ENCODE results near the gene SH2D1B. TPM values are rescaled to one million over a fixed set of nuclear protein-coding genes. Genes with fewer than 3 reads are reported as not detected.
A peak's percentile ranks its signal among the peaks of the same experiment; 100 is the strongest.

Gene SH2D1B
- total and polyA plus RNA-seq, 9 of the 15 experiments (the other 6 are each of a cell fraction or from before 2014, with no cell fraction given), result 5.6 to 19.6 (median 9.7) TPM

DNA sequence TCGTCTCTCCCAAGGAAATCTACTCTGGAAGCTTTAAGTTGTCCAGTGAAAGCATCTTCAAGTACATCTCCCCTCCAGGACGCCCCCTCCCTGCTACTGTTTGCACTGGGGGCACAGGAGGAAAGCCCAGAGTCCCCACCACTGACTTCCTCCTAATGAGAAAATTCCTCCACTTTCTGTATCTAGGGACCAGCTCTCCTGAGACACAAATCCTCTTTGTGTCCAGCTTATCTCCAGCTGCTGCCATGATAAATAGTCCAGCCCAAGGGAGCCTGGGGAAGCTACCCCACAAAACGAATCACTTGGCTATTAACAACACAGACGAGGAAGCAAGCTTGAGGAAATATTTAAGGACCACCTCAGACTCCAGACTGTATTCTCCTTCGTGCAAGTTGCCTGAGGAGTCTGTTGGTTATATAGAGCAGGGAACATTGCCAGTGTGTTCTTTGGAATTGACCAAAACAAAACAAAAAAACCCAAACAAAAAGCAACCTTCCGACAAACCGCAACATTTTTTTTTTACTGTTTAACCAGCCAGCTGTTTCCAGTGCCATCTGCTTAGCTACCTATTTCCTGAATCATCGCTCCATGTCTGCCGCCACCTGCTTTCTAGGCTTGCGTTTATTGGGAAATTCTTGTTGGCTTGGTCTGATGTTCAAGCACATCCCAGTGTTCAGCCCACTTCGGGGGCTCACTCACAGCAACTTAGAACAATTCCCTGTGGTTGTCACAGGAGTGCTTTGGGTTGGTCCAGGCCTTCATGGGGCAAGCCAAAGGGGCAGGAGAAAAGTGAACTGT, 22.7 kb downstream of the SH2D1B start (continued):
- TF ChIP-seq POLR2AphosphoS2 (IDR thresholded peaks at IDR 0.05; ENCODE audit: low read length) (no peak), ZNF408 (CRISPR knock-in tag; IDR thresholded peaks at IDR 0.05; ENCODE audit: low read depth) (no peak), U2AF2 (optimal IDR thresholded peaks at IDR 0.05; ENCODE audit: low read depth, low read length) (no peak), NR2C1 (IDR thresholded peaks at IDR 0.05) (no peak), NR2C1 (tag; IDR thresholded peaks at IDR 0.05) (no peak), FOXM1 (IDR thresholded peaks at IDR 0.05; ENCODE audit: low read depth) (no peak), FOXM1 (CRISPR knock-in tag; IDR thresholded peaks at IDR 0.05; ENCODE audit: low read depth) (no peak), KDM4B (IDR thresholded peaks at IDR 0.05; ENCODE audit: borderline replicate concordance in 2 of 2, low read depth in 1 of 2) (no peak), YBX1 (IDR thresholded peaks at IDR 0.05) (no peak), TCF3 (CRISPR knock-in tag; IDR thresholded peaks at IDR 0.05) (peak; percentile 20; the same call in 1 of the 2 replicates), POLR2B (IDR thresholded peaks at IDR 0.05; ENCODE audit: low read depth, partially characterized antibody) (no peak), SMAD2 (IDR thresholded peaks at IDR 0.05; ENCODE audit: low read depth, low read length) (no peak), NEUROD1 (IDR thresholded peaks at IDR 0.05; ENCODE audit: borderline replicate concordance, low read depth, low read length, partially characterized antibody) (no peak), GATA2 (CRISPR knock-in tag; IDR thresholded peaks at IDR 0.05) (no peak), ZNF175 (CRISPR knock-in tag; IDR thresholded peaks at IDR 0.05; ENCODE audit: low read depth) (0 out of 2 replicates have a peak, but pooled peaks have one; percentile 30), PHB2 (IDR thresholded peaks at IDR 0.05; ENCODE audit: low read depth) (no peak)
- TF ChIP-seq, protein P1, sequence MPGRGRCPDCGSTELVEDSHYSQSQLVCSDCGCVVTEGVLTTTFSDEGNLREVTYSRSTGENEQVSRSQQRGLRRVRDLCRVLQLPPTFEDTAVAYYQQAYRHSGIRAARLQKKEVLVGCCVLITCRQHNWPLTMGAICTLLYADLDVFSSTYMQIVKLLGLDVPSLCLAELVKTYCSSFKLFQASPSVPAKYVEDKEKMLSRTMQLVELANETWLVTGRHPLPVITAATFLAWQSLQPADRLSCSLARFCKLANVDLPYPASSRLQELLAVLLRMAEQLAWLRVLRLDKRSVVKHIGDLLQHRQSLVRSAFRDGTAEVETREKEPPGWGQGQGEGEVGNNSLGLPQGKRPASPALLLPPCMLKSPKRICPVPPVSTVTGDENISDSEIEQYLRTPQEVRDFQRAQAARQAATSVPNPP (IDR thresholded peaks at IDR 0.05; ENCODE audit: borderline replicate concordance, insufficient read depth, insufficient read length), result no peak
- TF ChIP-seq, protein P2, sequence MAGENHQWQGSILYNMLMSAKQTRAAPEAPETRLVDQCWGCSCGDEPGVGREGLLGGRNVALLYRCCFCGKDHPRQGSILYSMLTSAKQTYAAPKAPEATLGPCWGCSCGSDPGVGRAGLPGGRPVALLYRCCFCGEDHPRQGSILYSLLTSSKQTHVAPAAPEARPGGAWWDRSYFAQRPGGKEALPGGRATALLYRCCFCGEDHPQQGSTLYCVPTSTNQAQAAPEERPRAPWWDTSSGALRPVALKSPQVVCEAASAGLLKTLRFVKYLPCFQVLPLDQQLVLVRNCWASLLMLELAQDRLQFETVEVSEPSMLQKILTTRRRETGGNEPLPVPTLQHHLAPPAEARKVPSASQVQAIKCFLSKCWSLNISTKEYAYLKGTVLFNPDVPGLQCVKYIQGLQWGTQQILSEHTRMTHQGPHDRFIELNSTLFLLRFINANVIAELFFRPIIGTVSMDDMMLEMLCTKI (IDR thresholded peaks at IDR 0.05; ENCODE audit: partially characterized antibody), result no peak
